Activated CD4-positive, CD25-positive, alpha-beta regulatory T cell treated with anti-CD3 and anti-CD28 coated beads, Interleukin-2, amount 50 U/mL, for 16 hours (primary cell): Measurements from ENCODE around the gene PPARA.

Experiments used
- DNase-seq: peaks from one replicate; pipeline ENCODE4 v3.0.0-alpha.2; 2020; ENCODE audit warnings: low read depth, low spot score

The PPARA gene

DNA sequence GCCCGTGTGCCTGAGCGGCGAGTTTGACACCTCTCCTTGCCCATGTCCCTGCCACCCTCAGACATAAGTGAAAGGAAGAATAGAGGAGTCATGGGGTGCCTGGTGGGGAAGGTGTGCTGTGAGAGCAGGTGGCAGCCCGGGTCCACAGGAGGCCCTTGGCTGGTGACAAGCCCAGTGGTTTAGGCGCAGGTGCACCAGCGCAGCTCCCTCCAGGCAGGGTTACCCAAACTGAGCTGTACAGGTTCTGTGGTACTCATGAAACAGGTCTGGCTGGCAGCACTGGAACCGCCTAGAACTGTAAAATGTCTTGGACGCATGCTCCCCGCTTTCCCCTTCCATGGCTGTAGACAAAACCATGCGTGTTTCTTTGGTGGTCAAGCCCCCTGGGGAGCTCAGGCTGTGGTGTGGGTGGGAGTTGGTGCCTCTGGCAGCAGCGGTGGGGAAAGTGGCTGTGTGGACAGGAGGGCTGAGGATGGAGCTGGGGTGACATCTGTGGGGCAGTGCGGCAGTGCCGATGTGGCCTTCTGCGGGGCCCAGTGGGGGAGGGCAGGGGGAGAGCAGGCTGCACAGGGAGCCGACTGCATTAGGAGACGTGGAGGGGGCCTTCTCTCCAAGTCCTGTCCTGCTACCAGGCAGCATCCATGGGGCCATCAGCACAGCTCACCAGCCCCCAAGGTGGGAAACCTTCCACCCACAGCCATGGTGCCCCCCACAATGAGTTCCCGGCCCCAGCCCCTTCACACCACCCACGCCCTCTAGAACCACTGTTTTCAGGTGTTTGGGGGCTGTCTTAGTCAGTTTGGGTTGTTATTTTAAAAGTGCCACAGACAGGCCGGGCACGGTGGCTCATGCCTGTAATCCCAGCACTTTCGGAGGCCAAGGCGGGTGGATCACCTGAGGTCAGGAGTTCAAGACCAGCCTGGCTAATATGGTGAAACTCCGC, 140.8 kb downstream of the PPARA start:
- DNase-seq, result no peak

DNA sequence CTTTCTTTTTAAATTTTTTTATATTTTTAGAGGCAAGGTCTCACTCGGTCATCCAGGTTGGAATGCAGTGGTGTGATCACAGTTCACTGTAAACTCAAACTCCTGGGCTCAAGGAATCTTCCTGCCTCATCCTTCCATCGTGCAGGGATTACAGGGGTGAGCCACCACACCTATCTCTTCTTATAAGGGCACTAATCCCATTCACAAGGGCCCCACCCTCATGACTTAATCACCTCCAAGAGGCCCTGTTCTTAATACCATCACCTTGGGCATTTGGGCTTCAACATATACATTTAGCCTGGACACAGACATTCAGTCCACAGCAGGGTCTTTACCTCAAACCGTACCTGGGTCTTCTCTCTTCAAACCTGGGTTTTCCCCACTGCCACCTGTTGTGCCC, 141.8 kb downstream of the PPARA start:
- no peak for DNase-seq

DNA sequence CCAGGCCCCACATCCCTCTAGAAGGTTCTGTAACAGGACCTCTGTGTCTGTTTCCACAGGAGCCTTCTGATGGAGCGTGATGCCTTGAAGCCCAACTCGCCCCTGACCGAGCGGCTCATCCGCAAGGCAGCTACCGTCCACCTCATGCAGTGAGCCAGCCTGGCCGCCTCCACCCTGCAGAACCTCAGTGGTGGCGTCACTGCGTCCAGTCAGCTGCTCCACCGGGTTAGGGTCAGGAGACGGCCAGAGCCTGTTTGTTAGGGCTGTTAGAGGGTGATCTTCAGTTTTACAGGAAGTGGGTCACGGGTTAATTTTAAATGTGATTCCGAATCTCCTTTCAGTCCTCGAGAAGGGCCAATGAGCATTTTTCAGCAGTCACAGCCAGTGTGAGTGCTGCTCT, 142.4 kb downstream of the PPARA start:
- DNase-seq, result no peak
